Testis (tissue), 2 donors: ENCODE results near the gene C5orf15.

Experiments used
- CTCF ChIP-seq, 3 experiments: fragments of 450-650 bp in 2 of 3; fragments of 200-600 bp in 1 of 3; sonication (generic) in 1 of 3; IDR thresholded peaks; one replicate each; pipeline ENCODE4 v1.5.1; 2016 to 2019; ENCODE audit warnings: antibody characterized with exemption in 3 of 3, mild to moderate bottlenecking in 2 of 3, moderate library complexity in 1 of 3
- POLR2A ChIP-seq: fragments of 450-650 bp; IDR thresholded peaks from one replicate; pipeline ENCODE4 v1.6.1; 2017; ENCODE audit warnings: antibody characterized with exemption, mild to moderate bottlenecking, moderate library complexity

GRCh38 chr5:133907075-133907474 is 61.4 kb downstream of the C5orf15 start:
- no peak for TF ChIP-seq CTCF (IDR thresholded peaks at IDR 0.05)
- TF ChIP-seq POLR2A = no peak
